ENCODE measurements around the gene NAV2.

The NAV2 gene

DNA sequence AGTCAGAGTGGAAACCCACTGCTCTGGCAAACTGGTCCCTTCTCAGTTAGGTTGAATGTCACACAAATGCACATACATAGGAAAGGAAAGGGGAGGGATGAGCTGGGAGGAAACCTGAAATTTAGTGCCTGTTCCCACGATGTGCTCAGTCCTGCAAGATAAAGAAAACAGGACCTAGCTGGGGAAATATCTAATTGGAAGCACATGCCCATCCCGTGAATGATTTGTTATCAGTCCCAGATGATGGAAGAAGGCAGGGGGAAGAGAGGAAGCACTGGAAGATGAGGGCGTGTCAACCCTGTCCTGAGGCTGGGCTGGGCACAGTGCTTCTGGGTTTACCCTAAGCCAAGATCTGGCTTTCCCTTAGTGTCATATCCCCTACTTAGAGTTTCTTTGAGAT is 173.9 kb downstream of the NAV2 start:
- no peak for DNase-seq (ENCODE audit: low read depth)
- no peak overlapping the region for H3K4me3 ChIP-seq (ENCODE audit: control insufficient read depth, low read depth, low read length)
- no peak for TF ChIP-seq CTCF (conservative IDR thresholded peaks at IDR 0.05; ENCODE audit: control insufficient read depth, insufficient read depth, low read depth, low read length)

DNA sequence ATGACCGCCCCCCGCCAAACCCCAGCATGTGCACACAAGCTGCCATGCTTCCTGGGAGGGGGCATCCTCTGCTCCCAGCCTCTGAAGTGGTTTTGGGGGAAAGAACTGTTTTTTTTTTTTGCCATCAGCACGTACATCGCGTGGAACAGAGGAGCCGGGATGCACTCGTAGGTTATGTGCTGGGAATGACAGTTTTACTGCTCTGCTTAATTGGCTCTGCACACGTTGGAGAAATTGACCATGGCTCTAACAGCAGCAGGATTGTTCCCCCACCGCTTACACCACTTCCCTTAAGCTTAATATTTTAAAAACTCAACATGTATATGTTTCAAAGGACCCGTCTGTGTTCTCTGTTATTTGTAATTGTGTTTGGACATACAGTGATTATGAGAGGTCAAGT is 175.2 kb downstream of the NAV2 start:
- TF ChIP-seq CTCF (conservative IDR thresholded peaks at IDR 0.05; ENCODE audit: control insufficient read depth, insufficient read depth, low read depth, low read length), result no peak
- DNase-seq (ENCODE audit: low read depth), result no peak
- no peak overlapping the region for H3K4me3 ChIP-seq (ENCODE audit: control insufficient read depth, low read depth, low read length)

DNA sequence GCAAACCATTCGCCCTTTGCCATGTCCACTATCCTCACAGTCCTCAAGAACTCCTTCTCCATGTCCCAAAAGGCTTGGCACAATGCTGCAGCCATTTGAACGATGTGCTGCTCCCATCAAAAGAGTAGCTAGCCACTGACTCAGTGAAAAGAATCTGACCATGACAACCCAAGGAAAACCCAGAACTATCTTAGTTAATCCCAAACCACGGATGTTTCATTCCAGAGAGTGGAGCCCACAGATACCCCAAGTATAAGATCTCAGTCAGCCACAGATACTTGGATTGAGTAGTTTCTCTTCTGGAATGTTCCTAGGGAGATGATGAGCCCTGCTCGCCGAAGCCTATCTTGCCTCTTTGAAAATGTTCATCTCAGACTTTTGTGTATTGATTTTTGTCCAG is 176.9 kb downstream of the NAV2 start:
- no peak for TF ChIP-seq CTCF (conservative IDR thresholded peaks at IDR 0.05; ENCODE audit: control insufficient read depth, insufficient read depth, low read depth, low read length)
- DNase-seq (ENCODE audit: low read depth), result no peak

DNA sequence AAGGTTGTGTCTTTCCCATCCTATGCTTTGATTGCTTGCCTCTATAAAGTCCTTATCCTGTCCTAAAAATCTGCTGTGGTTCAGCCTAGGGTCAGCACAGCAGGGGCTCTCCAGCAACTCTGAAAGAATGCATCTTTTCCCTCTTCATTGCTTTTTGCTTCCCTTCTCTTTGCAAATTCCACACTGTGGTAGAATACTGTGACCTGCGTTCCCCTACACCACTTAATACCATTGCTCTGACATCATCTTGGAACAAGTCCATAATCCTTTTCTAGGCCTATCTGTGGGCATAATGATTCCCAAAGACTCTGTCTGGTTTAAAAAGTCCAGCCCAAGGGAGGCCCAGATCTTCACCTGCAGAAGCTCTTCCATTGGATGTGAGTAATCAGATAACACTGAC is 177.7 kb downstream of the NAV2 start:
- no peak overlapping the region for H3K4me3 ChIP-seq (ENCODE audit: control insufficient read depth, low read depth, low read length)
- no peak for TF ChIP-seq CTCF (conservative IDR thresholded peaks at IDR 0.05; ENCODE audit: control insufficient read depth, insufficient read depth, low read depth, low read length)
- peak; percentile 56 for DNase-seq (ENCODE audit: low read depth)

More for the DNA sequence above, 176.9 kb downstream of the NAV2 start:
- no peak overlapping the region for H3K4me3 ChIP-seq (ENCODE audit: control insufficient read depth, low read depth, low read length)

DNA sequence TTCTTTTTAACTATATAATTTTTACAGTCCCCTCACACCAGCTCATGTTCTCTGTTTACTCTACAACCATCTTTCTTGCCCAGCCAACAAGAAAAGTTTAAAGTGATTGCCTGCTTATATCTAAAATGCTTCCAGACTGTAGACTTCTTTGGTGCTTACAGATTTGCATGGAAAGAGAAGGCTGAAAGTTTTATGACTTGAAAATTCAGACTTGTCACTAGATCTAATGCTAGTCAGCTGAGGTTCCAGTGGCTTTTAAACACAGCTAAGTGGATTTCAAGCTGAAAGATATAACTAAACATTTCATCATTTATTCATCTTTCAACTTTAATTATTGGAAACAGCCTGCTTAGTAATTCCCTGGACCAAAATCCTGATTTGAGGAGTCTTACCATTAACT is 178.4 kb downstream of the NAV2 start:
- no peak overlapping the region for H3K4me3 ChIP-seq (ENCODE audit: control insufficient read depth, low read depth, low read length)
- TF ChIP-seq CTCF (conservative IDR thresholded peaks at IDR 0.05; ENCODE audit: control insufficient read depth, insufficient read depth, low read depth, low read length), result no peak
- no peak for DNase-seq (ENCODE audit: low read depth)

- no peak overlapping the region for H3K4me3 ChIP-seq (ENCODE audit: control insufficient read depth, low read depth, low read length)
- DNase-seq (ENCODE audit: low read depth), result peak; percentile 14
- TF ChIP-seq CTCF (conservative IDR thresholded peaks at IDR 0.05; ENCODE audit: control insufficient read depth, insufficient read depth, low read depth, low read length), result no peak
Measured at GRCh38 chr11:19892387-19892786, 179.8 kb downstream of the NAV2 start.

- no peak for TF ChIP-seq CTCF (conservative IDR thresholded peaks at IDR 0.05; ENCODE audit: control insufficient read depth, insufficient read depth, low read depth, low read length)
- DNase-seq (ENCODE audit: low read depth), result peak; percentile 16
Measured at GRCh38 chr11:19892876-19893275, 180.2 kb downstream of the NAV2 start.

More at GRCh38 chr11:19892876-19893275, 180.2 kb downstream of the NAV2 start:
- no peak overlapping the region for H3K4me3 ChIP-seq (ENCODE audit: control insufficient read depth, low read depth, low read length)
